PC-3 (cell line): ENCODE data around the gene MAD1L1.

Experiments used
- EZH2 ChIP-seq: fragments of 300-600 bp; sonication (generic); IDR thresholded peaks from one replicate; pipeline ENCODE4 v1.6.1; 2017; ENCODE audit warnings: antibody characterized with exemption, mild to moderate bottlenecking, low read length; ENCODE audit not compliant: unreplicated experiment
- TF ChIP-seq, protein P1 (sequence below): fragments of 300-600 bp; sonication (generic); conservative IDR thresholded peaks from 2 replicates; pipeline ENCODE4 v1.5.1; 2017; ENCODE audit warnings: antibody characterized with exemption, low read depth, mild to moderate bottlenecking, low read length

DNA sequence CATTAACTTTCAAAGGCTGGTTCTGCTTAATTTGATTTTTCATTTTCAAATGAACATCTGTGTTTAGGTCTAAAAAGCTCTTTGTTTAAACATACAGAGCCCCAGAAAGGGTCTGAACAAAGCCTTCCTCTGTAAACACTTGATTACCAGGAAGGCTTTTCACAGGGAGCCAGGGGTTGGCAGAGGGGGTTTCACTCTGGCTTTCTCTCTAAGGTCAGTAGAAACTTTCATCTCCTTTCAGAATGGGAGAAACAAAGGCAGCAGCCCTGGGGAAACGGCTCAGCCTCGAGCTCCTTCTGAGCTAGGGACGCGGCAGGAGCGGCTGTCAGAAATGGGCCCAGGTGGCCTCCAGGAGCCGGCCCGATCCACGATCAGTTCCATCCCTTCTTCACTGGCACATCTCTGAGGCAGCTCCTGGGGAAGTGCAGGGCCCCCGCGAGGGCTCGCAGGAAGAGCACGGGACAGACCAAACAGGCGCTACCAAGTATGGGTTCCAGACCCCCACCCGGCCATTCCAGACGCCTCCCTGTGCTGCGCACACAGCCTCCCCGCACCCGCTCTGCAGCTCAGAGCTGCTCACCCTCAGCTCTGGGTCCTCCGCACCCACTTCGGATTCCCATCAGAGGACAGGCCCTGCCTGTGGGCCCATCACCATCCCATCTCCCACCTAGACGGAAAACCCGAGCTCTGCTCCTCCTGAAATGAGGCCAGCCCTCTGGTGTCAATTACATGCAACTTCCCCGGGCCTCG lies 124.1 kb downstream of the MAD1L1 start:
- TF ChIP-seq, protein P1, sequence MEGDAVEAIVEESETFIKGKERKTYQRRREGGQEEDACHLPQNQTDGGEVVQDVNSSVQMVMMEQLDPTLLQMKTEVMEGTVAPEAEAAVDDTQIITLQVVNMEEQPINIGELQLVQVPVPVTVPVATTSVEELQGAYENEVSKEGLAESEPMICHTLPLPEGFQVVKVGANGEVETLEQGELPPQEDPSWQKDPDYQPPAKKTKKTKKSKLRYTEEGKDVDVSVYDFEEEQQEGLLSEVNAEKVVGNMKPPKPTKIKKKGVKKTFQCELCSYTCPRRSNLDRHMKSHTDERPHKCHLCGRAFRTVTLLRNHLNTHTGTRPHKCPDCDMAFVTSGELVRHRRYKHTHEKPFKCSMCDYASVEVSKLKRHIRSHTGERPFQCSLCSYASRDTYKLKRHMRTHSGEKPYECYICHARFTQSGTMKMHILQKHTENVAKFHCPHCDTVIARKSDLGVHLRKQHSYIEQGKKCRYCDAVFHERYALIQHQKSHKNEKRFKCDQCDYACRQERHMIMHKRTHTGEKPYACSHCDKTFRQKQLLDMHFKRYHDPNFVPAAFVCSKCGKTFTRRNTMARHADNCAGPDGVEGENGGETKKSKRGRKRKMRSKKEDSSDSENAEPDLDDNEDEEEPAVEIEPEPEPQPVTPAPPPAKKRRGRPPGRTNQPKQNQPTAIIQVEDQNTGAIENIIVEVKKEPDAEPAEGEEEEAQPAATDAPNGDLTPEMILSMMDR, result no peak
- TF ChIP-seq EZH2, result no peak
